Measurements from ENCODE around the gene NACC2.

The NACC2 gene

DNA sequence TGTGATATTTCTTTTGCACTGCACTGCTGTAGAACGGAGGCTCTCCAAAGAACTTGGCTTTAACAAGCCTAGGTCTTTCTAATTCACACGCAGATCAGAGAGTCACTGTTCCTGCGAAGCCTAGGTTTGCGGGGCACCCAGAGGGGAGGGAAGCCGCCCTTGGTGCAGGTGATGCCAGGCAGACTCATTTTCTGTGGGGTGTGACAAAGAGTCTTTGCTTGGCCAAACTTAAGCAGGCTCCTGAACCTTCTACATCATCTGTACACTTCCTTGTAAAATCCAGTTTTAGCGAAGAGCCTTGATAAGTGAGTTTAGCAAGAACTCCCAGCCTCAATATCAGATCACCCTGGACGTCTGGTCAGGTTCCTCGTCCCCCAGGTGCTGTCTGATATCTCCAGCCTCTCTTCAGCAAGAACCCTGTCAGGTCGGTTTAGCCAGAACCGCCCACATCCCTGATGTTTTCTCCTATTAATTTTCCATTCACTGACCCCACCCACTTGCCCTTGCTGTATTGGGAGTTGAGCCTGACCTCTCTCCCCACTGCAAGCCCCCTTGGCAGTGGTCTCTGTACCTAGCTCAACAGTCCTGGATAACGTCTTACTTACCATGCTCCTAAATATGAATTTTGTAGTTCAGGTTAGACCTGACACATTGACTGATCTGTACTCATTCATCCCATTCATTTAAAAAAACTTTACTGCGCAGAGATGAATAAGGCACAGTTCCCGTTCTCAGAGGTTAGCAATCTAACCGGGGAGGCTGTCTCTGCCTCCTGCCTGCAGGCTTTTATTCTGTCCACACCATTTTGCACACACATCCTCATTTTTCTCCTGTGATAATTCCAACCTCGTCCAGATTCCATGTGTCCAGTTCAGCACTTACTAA is 133.0 kb downstream of the NACC2 start:
- no peaks in the 10 kb centered on the region for H3K36me3 ChIP-seq (ENCODE audit: control insufficient read depth in 2 of 2, insufficient read depth in 2 of 2, low read length in 2 of 2)
- H3K27me3 ChIP-seq (ENCODE audit: control insufficient read depth in 2 of 2, insufficient read depth in 2 of 2, low read length in 2 of 2), result no peaks in the 10 kb centered on the region
- no peak overlapping the region for H3K9ac ChIP-seq (ENCODE audit: low read depth in 1 of 2, low read length in 2 of 2)
- no peak overlapping the region for H3K4me3 ChIP-seq (ENCODE audit: low read length in 2 of 2)
- no peaks in the 10 kb centered on the region for H3K9me3 ChIP-seq (ENCODE audit: control insufficient read depth in 2 of 2, low read length in 2 of 2)
- no peak overlapping the region for H3K27ac ChIP-seq (ENCODE audit: low read depth in 2 of 2, low read length in 2 of 2)
- H3K4me1 ChIP-seq (ENCODE audit: control insufficient read depth in 2 of 2, insufficient read depth in 2 of 2, low read length in 2 of 2), result peaks cover 9 to 11% of the 10 kb centered on the region in 2 donors

GRCh38 chr9:135961277-135961715 is 133.8 kb downstream of the NACC2 start, which contains the start of gene UBAC1:
UBAC1 (minus strand) TSS chr9:135961373; CDS start chr9:135961162, 211 bp downstream.
- Histone ChIP-seq H3K4me3 (ENCODE audit: low read length in 2 of 2) (peak within 1 kb of the TSS; percentile 83), H3K9me3 (ENCODE audit: control insufficient read depth in 2 of 2, low read length in 2 of 2) (no peaks in the 10 kb centered on the region), H3K36me3 (ENCODE audit: control insufficient read depth in 2 of 2, insufficient read depth in 2 of 2, low read length in 2 of 2) (no peaks in the 10 kb centered on the region), H3K27ac (ENCODE audit: low read depth in 2 of 2, low read length in 2 of 2) (peak within 1 kb of the TSS; percentile 88 to 90), H3K4me1 (ENCODE audit: control insufficient read depth in 2 of 2, insufficient read depth in 2 of 2, low read length in 2 of 2) (peaks cover 9 to 11% of the 10 kb centered on the region in 2 donors), H3K9ac (ENCODE audit: low read depth in 1 of 2, low read length in 2 of 2) (peak within 1 kb of the TSS; percentile 70 to 83), H3K27me3 (ENCODE audit: control insufficient read depth in 2 of 2, insufficient read depth in 2 of 2, low read length in 2 of 2) (no peaks in the 10 kb centered on the region)

DNA sequence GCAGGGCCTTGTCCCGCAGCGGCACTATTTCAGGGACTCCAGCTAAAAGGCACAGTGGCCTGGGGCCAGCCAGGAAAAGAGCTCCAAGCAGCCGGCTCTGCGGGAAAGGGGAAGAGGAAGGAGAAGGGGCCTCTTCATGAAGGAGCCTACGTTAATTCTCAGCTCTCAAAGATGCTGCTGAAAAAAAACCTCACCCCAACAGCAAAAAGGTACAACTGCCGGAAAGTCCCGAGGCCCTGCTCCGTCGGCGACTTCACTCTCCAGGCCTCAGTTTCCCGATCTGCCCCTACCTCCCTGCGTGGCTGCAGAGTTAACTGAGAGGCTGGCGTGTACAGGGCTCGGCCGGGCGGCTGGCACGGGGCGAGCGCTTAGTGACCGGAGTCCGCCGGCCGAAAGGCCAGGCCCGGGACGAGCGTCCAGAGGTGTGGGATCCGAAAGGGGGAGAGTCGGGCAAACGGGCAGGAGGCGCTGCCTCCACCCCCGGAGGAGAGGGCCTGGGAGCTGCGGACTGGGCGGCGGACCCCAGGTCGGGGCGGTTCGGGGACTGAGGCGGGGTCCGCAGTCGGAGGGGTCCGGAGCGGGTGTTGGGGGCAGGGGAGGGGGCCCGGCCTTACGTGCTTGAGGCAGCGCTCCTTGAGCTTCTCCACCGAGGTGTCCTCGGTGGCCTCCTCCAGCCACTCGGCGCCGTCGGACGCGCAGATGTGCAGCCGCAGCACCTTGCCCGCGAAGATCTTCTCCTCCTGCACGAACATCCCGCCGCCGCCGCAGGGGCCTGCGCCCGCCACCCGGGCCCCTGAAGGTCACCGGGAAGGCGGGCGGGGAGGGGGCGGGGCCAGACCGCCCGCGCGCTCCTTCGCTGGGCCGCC is 134.4 kb downstream of the NACC2 start:
- Histone ChIP-seq H3K36me3 (ENCODE audit: control insufficient read depth in 2 of 2, insufficient read depth in 2 of 2, low read length in 2 of 2) (no peaks in the 10 kb centered on the region), H3K9me3 (ENCODE audit: control insufficient read depth in 2 of 2, low read length in 2 of 2) (no peaks in the 10 kb centered on the region), H3K9ac (ENCODE audit: low read depth in 1 of 2, low read length in 2 of 2) (peak overlapping the region; percentile 70 to 83), H3K27ac (ENCODE audit: low read depth in 2 of 2, low read length in 2 of 2) (peak overlapping the region; percentile 88 to 90), H3K4me1 (ENCODE audit: control insufficient read depth in 2 of 2, insufficient read depth in 2 of 2, low read length in 2 of 2) (peaks cover 9 to 11% of the 10 kb centered on the region in 2 donors), H3K4me3 (ENCODE audit: low read length in 2 of 2) (peak overlapping the region; percentile 83), H3K27me3 (ENCODE audit: control insufficient read depth in 2 of 2, insufficient read depth in 2 of 2, low read length in 2 of 2) (no peaks in the 10 kb centered on the region)

DNA sequence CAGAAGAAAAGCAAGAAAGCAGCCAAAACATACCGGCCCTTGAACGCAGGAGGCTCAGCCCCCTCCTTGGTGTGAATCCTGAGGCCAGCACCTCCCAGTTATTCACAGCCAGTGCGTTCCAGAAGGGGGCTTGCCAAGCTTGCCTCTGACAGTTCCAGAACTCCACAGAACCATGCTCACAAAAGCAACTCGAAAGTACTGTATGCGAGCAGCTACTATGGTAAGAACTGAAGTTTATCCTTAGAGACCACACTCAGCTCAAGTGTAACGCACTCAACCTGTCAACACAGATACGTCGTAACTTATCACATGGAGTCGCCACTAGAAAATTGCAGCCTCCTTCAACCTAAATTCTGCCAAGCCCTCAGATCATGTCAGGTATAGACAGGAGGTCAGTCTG is 135.3 kb downstream of the NACC2 start:
- no peak overlapping the region for H3K27ac ChIP-seq (ENCODE audit: low read depth in 2 of 2, low read length in 2 of 2)
- peaks cover 0 to under 1% of the 10 kb centered on the region in 2 donors for H3K36me3 ChIP-seq (ENCODE audit: control insufficient read depth in 2 of 2, insufficient read depth in 2 of 2, low read length in 2 of 2)
- H3K4me3 ChIP-seq (ENCODE audit: low read length in 2 of 2), result peak overlapping the region; percentile 83
- H3K27me3 ChIP-seq (ENCODE audit: control insufficient read depth in 2 of 2, insufficient read depth in 2 of 2, low read length in 2 of 2), result no peaks in the 10 kb centered on the region
- H3K4me1 ChIP-seq (ENCODE audit: control insufficient read depth in 2 of 2, insufficient read depth in 2 of 2, low read length in 2 of 2), result peaks cover 9 to 11% of the 10 kb centered on the region in 2 donors
- H3K9ac ChIP-seq (ENCODE audit: low read depth in 1 of 2, low read length in 2 of 2), result peak overlapping the region; percentile 49 to 83
- H3K9me3 ChIP-seq (ENCODE audit: control insufficient read depth in 2 of 2, low read length in 2 of 2), result no peaks in the 10 kb centered on the region

DNA sequence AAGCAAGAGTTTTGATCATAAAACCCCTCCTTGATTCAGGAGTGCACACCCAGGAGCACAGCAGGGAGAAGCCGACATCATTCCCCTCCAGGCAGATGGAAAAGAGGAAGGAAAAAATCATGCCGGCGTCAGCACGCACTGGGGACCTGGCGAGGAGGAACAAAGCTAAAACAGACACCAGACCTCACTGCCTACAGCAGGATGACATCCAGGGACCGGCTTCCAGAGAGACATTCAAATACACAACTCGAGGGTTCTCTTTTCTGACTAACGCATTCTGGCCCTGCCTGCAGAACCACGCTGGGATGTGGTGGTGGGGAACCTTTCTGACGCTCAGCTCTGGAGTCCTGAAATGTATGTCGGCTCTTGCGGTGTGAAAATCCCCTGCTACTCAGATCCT is 136.6 kb downstream of the NACC2 start:
- Histone ChIP-seq H3K9me3 (ENCODE audit: control insufficient read depth in 2 of 2, low read length in 2 of 2) (no peaks in the 10 kb centered on the region), H3K4me1 (ENCODE audit: control insufficient read depth in 2 of 2, insufficient read depth in 2 of 2, low read length in 2 of 2) (peaks cover 9 to 11% of the 10 kb centered on the region in 2 donors), H3K4me3 (ENCODE audit: low read length in 2 of 2) (no peak overlapping the region), H3K36me3 (ENCODE audit: control insufficient read depth in 2 of 2, insufficient read depth in 2 of 2, low read length in 2 of 2) (peaks cover 0 to 8% of the 10 kb centered on the region in 2 donors), H3K9ac (ENCODE audit: low read depth in 1 of 2, low read length in 2 of 2) (no peak overlapping the region), H3K27me3 (ENCODE audit: control insufficient read depth in 2 of 2, insufficient read depth in 2 of 2, low read length in 2 of 2) (no peaks in the 10 kb centered on the region), H3K27ac (ENCODE audit: low read depth in 2 of 2, low read length in 2 of 2) (no peak overlapping the region)

GRCh38 chr9:135957431-135957830 is 137.7 kb downstream of the NACC2 start:
- peaks cover 6 to 15% of the 10 kb centered on the region in 2 donors for H3K36me3 ChIP-seq (ENCODE audit: control insufficient read depth in 2 of 2, insufficient read depth in 2 of 2, low read length in 2 of 2)
- peaks cover 9 to 11% of the 10 kb centered on the region in 2 donors for H3K4me1 ChIP-seq (ENCODE audit: control insufficient read depth in 2 of 2, insufficient read depth in 2 of 2, low read length in 2 of 2)
- no peak overlapping the region for H3K27ac ChIP-seq (ENCODE audit: low read depth in 2 of 2, low read length in 2 of 2)
- no peak overlapping the region for H3K9ac ChIP-seq (ENCODE audit: low read depth in 1 of 2, low read length in 2 of 2)
- no peaks in the 10 kb centered on the region for H3K27me3 ChIP-seq (ENCODE audit: control insufficient read depth in 2 of 2, insufficient read depth in 2 of 2, low read length in 2 of 2)
- H3K9me3 ChIP-seq (ENCODE audit: control insufficient read depth in 2 of 2, low read length in 2 of 2), result no peaks in the 10 kb centered on the region
- no peak overlapping the region for H3K4me3 ChIP-seq (ENCODE audit: low read length in 2 of 2)

DNA sequence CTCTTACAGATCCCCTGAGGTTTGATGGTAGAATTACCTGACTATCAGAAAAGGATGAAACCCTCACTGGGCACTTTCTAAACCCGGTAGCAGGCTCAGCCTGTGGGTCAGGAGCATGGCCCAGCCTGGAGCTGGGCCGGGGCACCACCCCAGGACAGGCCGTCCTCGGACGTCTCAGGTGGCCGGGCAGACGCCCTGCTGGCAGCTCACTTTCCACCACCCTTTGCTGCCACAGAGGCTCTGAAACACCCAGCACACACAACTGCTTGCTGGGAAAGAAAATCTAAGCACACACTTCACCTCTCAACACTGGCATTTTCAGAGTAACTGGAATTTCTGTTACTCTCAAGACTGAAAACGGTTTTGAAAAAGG is 138.3 kb downstream of the NACC2 start:
- Histone ChIP-seq H3K9me3 (ENCODE audit: control insufficient read depth in 2 of 2, low read length in 2 of 2) (no peaks in the 10 kb centered on the region), H3K27ac (ENCODE audit: low read depth in 2 of 2, low read length in 2 of 2) (no peak overlapping the region), H3K27me3 (ENCODE audit: control insufficient read depth in 2 of 2, insufficient read depth in 2 of 2, low read length in 2 of 2) (no peaks in the 10 kb centered on the region), H3K9ac (ENCODE audit: low read depth in 1 of 2, low read length in 2 of 2) (no peak overlapping the region), H3K4me3 (ENCODE audit: low read length in 2 of 2) (no peak overlapping the region), H3K36me3 (ENCODE audit: control insufficient read depth in 2 of 2, insufficient read depth in 2 of 2, low read length in 2 of 2) (peaks cover 12 to 22% of the 10 kb centered on the region in 2 donors), H3K4me1 (ENCODE audit: control insufficient read depth in 2 of 2, insufficient read depth in 2 of 2, low read length in 2 of 2) (peaks cover 9 to 11% of the 10 kb centered on the region in 2 donors)
